Fibroblast of lung (primary cell): Measurements from ENCODE around the gene CASQ2.
"Not testable (repeated sequence)": the region's sequence is repeated elsewhere in the genome, so short reads cannot be mapped to it uniquely, and the experiment has no call there.

ENCODE experiments used
- EZH2 ChIP-seq: IDR thresholded peaks from 2 replicates; pipeline ENCODE4 v1.5.1; 2012; ENCODE audit warnings: low read length, control low read depth, mild to moderate bottlenecking; ENCODE audit errors: missing control alignments
- TF ChIP-seq, protein P1 (sequence below), 2 donors: IDR thresholded peaks in 1 of 2; conservative IDR thresholded peaks in 1 of 2; 1 replicate in 1 of 2; 2 replicates in 1 of 2; pipeline ENCODE4 v1.5.1; 2011 to 2012; ENCODE audit warnings: low read length in 2 of 2, control low read depth in 1 of 2, inconsistent platforms in 1 of 2, low read depth in 1 of 2, mild to moderate bottlenecking in 1 of 2

- TF ChIP-seq, protein P1, sequence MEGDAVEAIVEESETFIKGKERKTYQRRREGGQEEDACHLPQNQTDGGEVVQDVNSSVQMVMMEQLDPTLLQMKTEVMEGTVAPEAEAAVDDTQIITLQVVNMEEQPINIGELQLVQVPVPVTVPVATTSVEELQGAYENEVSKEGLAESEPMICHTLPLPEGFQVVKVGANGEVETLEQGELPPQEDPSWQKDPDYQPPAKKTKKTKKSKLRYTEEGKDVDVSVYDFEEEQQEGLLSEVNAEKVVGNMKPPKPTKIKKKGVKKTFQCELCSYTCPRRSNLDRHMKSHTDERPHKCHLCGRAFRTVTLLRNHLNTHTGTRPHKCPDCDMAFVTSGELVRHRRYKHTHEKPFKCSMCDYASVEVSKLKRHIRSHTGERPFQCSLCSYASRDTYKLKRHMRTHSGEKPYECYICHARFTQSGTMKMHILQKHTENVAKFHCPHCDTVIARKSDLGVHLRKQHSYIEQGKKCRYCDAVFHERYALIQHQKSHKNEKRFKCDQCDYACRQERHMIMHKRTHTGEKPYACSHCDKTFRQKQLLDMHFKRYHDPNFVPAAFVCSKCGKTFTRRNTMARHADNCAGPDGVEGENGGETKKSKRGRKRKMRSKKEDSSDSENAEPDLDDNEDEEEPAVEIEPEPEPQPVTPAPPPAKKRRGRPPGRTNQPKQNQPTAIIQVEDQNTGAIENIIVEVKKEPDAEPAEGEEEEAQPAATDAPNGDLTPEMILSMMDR (conservative IDR thresholded peaks at IDR 0.05 in 1 of 2, IDR thresholded peaks at IDR 0.05 in 1 of 2; ENCODE audit: low read depth in 1 of 2, low read length in 2 of 2), result not testable (repeated sequence)
- TF ChIP-seq EZH2, result not testable (repeated sequence)
Measured at GRCh38 chr1:115780655-115781054, 12.1 kb upstream of the CASQ2 start.
